Astrocyte (in vitro differentiated cells and primary cell): ENCODE data around the gene CREB3. TPM values are rescaled to one million over a fixed set of nuclear protein-coding genes. Genes with fewer than 3 reads are reported as not detected.
A peak's percentile ranks its signal among the peaks of the same experiment; 100 is the strongest.

Source experiments
- DNase-seq: peaks from one replicate; pipeline ENCODE4 v3.0.0-alpha.2; 2010; ENCODE audit warnings: low read depth
- FAIRE-seq: peaks from 2 replicates; lab custom pipeline; 2011; peaks lifted over from hg19 to GRCh38; lab: Jason Lieb, UNC
- H2AFZ ChIP-seq: 2 replicates; pipeline ENCODE4 v1.6.0; 2012; ENCODE audit warnings: low read depth, low read length, inconsistent platforms
- H3K27ac ChIP-seq: 2 replicates; pipeline ENCODE4 v1.5.1; 2011; ENCODE audit warnings: low read depth, low read length, inconsistent platforms
- H3K27me3 ChIP-seq: 2 replicates; pipeline ENCODE4 v1.6.0; 2011; ENCODE audit warnings: low read length, inconsistent platforms; ENCODE audit not compliant: insufficient read depth
- H3K36me3 ChIP-seq: 2 replicates; pipeline ENCODE4 v1.5.1; 2011; ENCODE audit warnings: low read length, inconsistent platforms; ENCODE audit not compliant: insufficient read depth
- H3K4me1 ChIP-seq: 2 replicates; pipeline ENCODE4 v1.5.1; 2011; ENCODE audit warnings: low read length, inconsistent platforms; ENCODE audit not compliant: insufficient read depth
- H3K4me2 ChIP-seq: 2 replicates; pipeline ENCODE4 v1.6.0; 2012; ENCODE audit warnings: low read length, inconsistent platforms
- H3K4me3 ChIP-seq: 2 replicates; pipeline ENCODE4 v1.5.1; 2011; ENCODE audit warnings: low read depth, mild to moderate bottlenecking, low read length, inconsistent platforms; ENCODE audit not compliant: insufficient read depth
- H3K79me2 ChIP-seq: 2 replicates; pipeline ENCODE4 v1.6.0; 2012; ENCODE audit warnings: mild to moderate bottlenecking, low read length, inconsistent platforms; ENCODE audit not compliant: insufficient read depth
- H3K9ac ChIP-seq: 2 replicates; pipeline ENCODE4 v1.6.0; 2012; ENCODE audit warnings: mild to moderate bottlenecking, low read length, inconsistent platforms
- H3K9me3 ChIP-seq: 2 replicates; pipeline ENCODE4 v1.5.1; 2012; ENCODE audit warnings: low read depth, mild to moderate bottlenecking, low read length, inconsistent platforms; ENCODE audit not compliant: insufficient read depth
- H4K20me1 ChIP-seq: 2 replicates; pipeline ENCODE4 v1.6.0; 2012; ENCODE audit warnings: low read length, inconsistent platforms; ENCODE audit not compliant: insufficient read depth
- H3K27ac Mint-ChIP-seq: one replicate; pipeline ENCODE4 v1.8.0; 2021; ENCODE audit warnings: mild to moderate bottlenecking, mixed read lengths; ENCODE audit not compliant: unreplicated experiment
- H3K27me3 Mint-ChIP-seq: one replicate; pipeline ENCODE4 v1.8.0; 2021; ENCODE audit warnings: low read depth, mixed read lengths; ENCODE audit not compliant: unreplicated experiment
- H3K36me3 Mint-ChIP-seq: one replicate; pipeline ENCODE4 v1.8.0; 2021; ENCODE audit warnings: low read depth, mixed read lengths; ENCODE audit not compliant: unreplicated experiment
- H3K4me1 Mint-ChIP-seq: one replicate; pipeline ENCODE4 v1.8.0; 2021; ENCODE audit warnings: low read depth, mixed read lengths; ENCODE audit not compliant: unreplicated experiment
- H3K4me3 Mint-ChIP-seq: one replicate; pipeline ENCODE4 v1.8.0; 2021; ENCODE audit warnings: mild to moderate bottlenecking, moderate library complexity, mixed read lengths; ENCODE audit not compliant: unreplicated experiment
- H3K9me3 Mint-ChIP-seq: one replicate; pipeline ENCODE4 v1.8.0; 2021; ENCODE audit warnings: mild to moderate bottlenecking, mixed read lengths; ENCODE audit not compliant: unreplicated experiment
- EZH2 ChIP-seq: IDR thresholded peaks from 2 replicates; pipeline ENCODE4 v1.6.1; 2012; ENCODE audit warnings: mild to moderate bottlenecking, low read length, inconsistent platforms; ENCODE audit not compliant: insufficient read depth
- total RNA-seq: library from RNA; stranded (reverse); gene quantifications from 2 replicates; pipeline ENCODE4 v1.2.1, GENCODE V29; 2021
- TF ChIP-seq, protein P1 (sequence below): IDR thresholded peaks from 2 replicates; pipeline ENCODE4 v1.5.1; 2011; ENCODE audit warnings: low read depth, mild to moderate bottlenecking, inconsistent platforms, low read length, moderate library complexity; ENCODE audit not compliant: insufficient read depth

CREB3 gene
- total RNA-seq, 1 donor from 2014 or later: 84.1 TPM

DNA sequence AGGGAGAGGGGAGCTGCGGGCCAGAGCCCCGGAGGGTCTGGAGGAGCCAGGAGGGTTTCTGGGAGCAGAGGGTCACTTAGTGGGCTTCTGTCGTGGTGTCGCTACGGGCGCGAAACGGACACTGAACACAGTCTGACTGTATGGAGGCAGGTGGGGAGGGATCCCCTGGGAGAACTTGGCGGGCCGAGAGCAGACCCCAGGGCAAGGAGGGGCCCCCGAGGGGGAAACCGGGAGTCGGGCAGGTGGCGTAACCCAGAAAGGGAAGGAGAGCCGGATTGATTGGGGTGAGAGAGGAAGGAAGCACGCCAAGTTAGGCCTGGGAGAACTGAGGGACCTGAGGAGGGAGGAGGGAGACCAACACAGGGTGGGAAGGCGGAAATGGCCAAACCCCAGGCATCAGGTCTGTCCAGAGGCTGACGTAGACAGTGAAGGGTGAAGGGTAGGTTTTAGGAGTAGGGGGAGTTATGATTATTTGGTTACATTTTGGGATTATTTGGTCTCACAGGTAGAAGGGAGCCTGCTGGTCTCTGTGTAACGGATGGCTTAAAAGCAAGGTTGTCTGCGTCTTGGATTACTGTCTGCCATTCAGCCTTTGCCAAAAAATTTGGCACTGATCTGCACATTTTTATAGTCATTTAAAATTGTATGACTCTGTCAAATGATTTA is 24.9 kb downstream of the CREB3 start:
- Mint-ChIP-seq H3K27me3 (no peaks in the 10 kb centered on the region), H3K36me3 (peaks cover 15% of the 10 kb centered on the region), H3K4me3 (peak overlapping the region; percentile 91), H3K4me1 (peaks cover 10% of the 10 kb centered on the region), H3K9me3 (no peaks in the 10 kb centered on the region), H3K27ac (peak overlapping the region; percentile 88)
- peak overlapping the region; percentile 39 for H2AFZ ChIP-seq
- H3K4me2 ChIP-seq: peak overlapping the region; percentile 93
- peaks cover 29% of the 10 kb centered on the region for H3K4me1 ChIP-seq
- H4K20me1 ChIP-seq: peaks cover 13% of the 10 kb centered on the region
- TF ChIP-seq, protein P1, sequence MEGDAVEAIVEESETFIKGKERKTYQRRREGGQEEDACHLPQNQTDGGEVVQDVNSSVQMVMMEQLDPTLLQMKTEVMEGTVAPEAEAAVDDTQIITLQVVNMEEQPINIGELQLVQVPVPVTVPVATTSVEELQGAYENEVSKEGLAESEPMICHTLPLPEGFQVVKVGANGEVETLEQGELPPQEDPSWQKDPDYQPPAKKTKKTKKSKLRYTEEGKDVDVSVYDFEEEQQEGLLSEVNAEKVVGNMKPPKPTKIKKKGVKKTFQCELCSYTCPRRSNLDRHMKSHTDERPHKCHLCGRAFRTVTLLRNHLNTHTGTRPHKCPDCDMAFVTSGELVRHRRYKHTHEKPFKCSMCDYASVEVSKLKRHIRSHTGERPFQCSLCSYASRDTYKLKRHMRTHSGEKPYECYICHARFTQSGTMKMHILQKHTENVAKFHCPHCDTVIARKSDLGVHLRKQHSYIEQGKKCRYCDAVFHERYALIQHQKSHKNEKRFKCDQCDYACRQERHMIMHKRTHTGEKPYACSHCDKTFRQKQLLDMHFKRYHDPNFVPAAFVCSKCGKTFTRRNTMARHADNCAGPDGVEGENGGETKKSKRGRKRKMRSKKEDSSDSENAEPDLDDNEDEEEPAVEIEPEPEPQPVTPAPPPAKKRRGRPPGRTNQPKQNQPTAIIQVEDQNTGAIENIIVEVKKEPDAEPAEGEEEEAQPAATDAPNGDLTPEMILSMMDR: no peak
- no peak for TF ChIP-seq EZH2
- H3K27ac ChIP-seq: no peak overlapping the region
- H3K36me3 ChIP-seq: peaks cover 14% of the 10 kb centered on the region
- FAIRE-seq: no peak
- peak overlapping the region; percentile 52 for H3K4me3 ChIP-seq
- H3K79me2 ChIP-seq: no peaks in the 10 kb centered on the region
- H3K9me3 ChIP-seq: no peaks in the 10 kb centered on the region
- DNase-seq: no peak
- no peaks in the 10 kb centered on the region for H3K27me3 ChIP-seq
- peak overlapping the region; percentile 68 for H3K9ac ChIP-seq

DNA sequence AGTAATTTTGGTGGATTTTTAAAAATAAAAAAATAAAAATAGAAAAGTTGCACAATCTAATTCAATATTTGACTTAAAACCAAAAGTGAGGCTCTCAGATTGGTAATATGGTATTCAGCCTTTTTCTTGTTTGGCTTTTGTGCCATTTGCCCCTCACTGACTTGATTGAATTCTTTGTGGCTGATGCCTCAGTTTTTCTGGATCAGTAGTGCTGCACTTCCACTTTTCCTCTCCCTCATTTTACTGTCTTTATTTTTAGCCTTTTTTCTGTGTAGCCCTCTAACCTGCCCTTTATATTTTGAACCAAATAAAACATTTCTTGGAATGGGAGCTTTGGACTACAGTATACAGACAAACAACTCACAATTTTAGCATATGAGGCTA is 25.4 kb downstream of the CREB3 start:
- Histone ChIP-seq H3K79me2 (no peaks in the 10 kb centered on the region), H3K9me3 (no peaks in the 10 kb centered on the region), H3K4me1 (peaks cover 29% of the 10 kb centered on the region), H3K4me2 (peak overlapping the region; percentile 13), H3K4me3 (no peak overlapping the region), H3K27ac (no peak overlapping the region), H4K20me1 (peaks cover 12% of the 10 kb centered on the region), H2AFZ (no peak overlapping the region), H3K36me3 (peaks cover 9% of the 10 kb centered on the region), H3K9ac (no peak overlapping the region), H3K27me3 (no peaks in the 10 kb centered on the region)
- Mint-ChIP-seq H3K4me1 (peaks cover 10% of the 10 kb centered on the region), H3K27ac (no peak overlapping the region), H3K27me3 (no peaks in the 10 kb centered on the region), H3K4me3 (peak overlapping the region; percentile 78), H3K36me3 (peaks cover 12% of the 10 kb centered on the region), H3K9me3 (no peaks in the 10 kb centered on the region)
- TF ChIP-seq, protein P1: no peak
- FAIRE-seq (no peak), DNase-seq (no peak)

DNA sequence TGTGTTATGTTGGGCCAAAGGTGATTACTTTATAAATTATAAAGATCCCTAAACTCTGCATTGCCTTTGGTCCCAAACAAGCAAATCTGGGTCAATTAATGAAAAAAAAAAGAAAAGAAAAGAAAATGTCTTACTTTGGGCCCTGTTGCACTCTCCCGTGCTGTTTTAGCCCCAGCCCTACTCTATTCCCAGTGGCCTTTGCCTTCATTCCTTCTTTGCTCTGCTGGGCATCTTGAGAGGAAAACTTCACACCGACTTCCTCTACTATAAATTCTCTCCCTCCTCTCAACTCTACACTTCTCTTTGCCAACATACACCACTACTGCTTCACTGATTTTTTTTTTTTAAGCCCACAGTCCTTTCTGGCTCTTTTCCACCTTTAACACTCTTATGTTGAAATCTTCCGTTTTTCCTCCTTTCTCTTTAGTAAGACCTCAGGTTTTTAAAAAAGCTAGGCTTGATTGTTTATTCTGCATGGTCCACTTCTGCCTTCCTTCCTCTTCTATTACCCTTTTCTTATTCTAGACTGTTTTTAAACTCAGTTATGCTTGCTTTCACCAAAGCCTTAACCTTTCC is 26.1 kb downstream of the CREB3 start:
- Mint-ChIP-seq H3K9me3 (no peaks in the 10 kb centered on the region), H3K27me3 (no peaks in the 10 kb centered on the region), H3K27ac (no peak overlapping the region), H3K4me3 (no peak overlapping the region), H3K36me3 (peaks cover 8% of the 10 kb centered on the region), H3K4me1 (peaks cover 10% of the 10 kb centered on the region)
- H3K36me3 ChIP-seq: peaks cover 4% of the 10 kb centered on the region
- no peak for TF ChIP-seq EZH2
- TF ChIP-seq, protein P1: no peak
- H2AFZ ChIP-seq: no peak overlapping the region
- no peaks in the 10 kb centered on the region for H3K79me2 ChIP-seq
- DNase-seq (no peak), FAIRE-seq (no peak)
- no peaks in the 10 kb centered on the region for H3K9me3 ChIP-seq
- H3K4me1 ChIP-seq: peaks cover 29% of the 10 kb centered on the region
- no peak overlapping the region for H3K9ac ChIP-seq
- no peak overlapping the region for H3K4me2 ChIP-seq
- H4K20me1 ChIP-seq: peaks cover 6% of the 10 kb centered on the region
- no peaks in the 10 kb centered on the region for H3K27me3 ChIP-seq
- H3K4me3 ChIP-seq: no peak overlapping the region
- no peak overlapping the region for H3K27ac ChIP-seq
